ENCODE data around the gene CDKN2AIP. TPM values are rescaled to one million over a fixed set of nuclear protein-coding genes. Genes with fewer than 3 reads are reported as not detected.

The CDKN2AIP gene
- total and polyA plus RNA-seq, 7 experiments from 2014 or later, result 24.9 to 58.2 (median 44.4) TPM

DNA sequence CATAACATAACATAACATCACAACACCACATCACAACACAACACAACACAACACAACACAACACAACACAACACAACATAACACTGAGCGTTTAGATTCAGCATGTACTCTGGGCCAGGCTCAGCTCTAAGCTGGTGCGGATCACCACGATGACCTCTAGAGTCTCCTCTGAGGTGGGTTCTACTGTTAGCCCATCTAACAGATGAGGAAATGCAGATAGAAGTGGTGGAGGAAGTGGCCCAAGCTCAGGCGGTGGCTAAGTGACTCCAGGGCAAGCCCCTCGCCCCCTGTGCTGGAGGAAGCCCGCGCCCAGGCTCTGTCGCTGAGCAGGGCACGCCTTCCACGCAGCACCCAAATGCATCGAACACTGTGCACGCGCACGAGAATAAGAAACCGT is 45.3 kb upstream of the CDKN2AIP start:
- ChIA-PET CTCF (interaction anchor here (1.0 to 1.9 kb wide), 2 partner anchors 8 to 31 kb away, joined by 3 to 7 read pairs; no protein-coding TSS in a partner anchor), POLR2A (interaction anchor here (1.1 to 2.1 kb wide), 2 partner anchors 32 to 45 kb away, joined by 3 to 8 read pairs; partner anchors contain the start of gene CDKN2AIP)
- Mint-ChIP-seq H3K36me3 (no peaks in the 10 kb centered on the region), H3K27ac (peak overlapping the region in 4 of 9 donors; percentile 14 to 82 (median 70)), H3K4me1 (peaks cover 17 to 34% (median 28%) of the 10 kb centered on the region in 7 donors), H3K27me3 (peaks cover 0 to 43% (median 0%) of the 10 kb centered on the region in 5 donors), H3K4me3 (peak overlapping the region; percentile 86 to 93 (median 90)), H3K9me3 (no peaks in the 10 kb centered on the region)
- Histone ChIP-seq H3K27me3 (ENCODE audit: control insufficient read depth in 2 of 2, insufficient read depth in 2 of 2, low read length in 2 of 2) (no peaks in the 10 kb centered on the region), H3K4me1 (ENCODE audit: control insufficient read depth in 2 of 2, insufficient read depth in 2 of 2, low read length in 2 of 2) (peaks cover 0 to 6% of the 10 kb centered on the region in 2 donors), H3K4me3 (ENCODE audit: low read length) (peak overlapping the region; percentile 76), H3K27ac (ENCODE audit: low read depth, low read length) (no peak overlapping the region), H3K9me3 (ENCODE audit: control insufficient read depth in 2 of 3, low read length in 3 of 3) (no peaks in the 10 kb centered on the region), H3K36me3 (ENCODE audit: control insufficient read depth in 2 of 3, insufficient read depth in 3 of 3, low read length in 3 of 3) (no peaks in the 10 kb centered on the region)
- DNase-seq (no peak), ATAC-seq (peak; percentile 9)
- intact Hi-C loops (cut with micrococcal nuclease), result loop anchor here (2.0 to 10.0 kb wide), 8 partner anchors 37 to 482 kb away; partner anchors contain the start of genes CDKN2AIP (in 2 of the 2), DCTD (in 1 of the 2) and ING2 (in 1 of the 2)

DNA sequence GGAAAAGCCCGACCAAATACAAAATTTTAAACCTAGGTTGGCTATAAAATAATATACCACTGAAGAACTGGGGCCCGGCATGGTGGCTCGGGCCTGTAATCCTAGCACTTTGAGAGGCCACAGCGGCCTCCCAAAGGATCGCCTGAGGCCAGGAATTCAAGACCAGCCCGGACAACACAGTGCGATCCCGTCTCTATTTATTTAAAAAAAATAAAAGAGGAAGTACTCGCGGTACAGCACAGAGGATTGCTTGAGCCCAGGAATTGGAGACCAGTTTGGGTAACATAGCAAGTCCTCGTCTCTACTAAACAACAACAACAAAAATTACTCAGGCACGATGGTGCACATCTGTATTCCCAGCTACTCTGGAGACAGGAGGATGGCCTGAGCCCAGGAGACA is 44.8 kb upstream of the CDKN2AIP start:
- H3K27ac Mint-ChIP-seq, result peak overlapping the region in 1 of 9 donors; percentile 74

DNA sequence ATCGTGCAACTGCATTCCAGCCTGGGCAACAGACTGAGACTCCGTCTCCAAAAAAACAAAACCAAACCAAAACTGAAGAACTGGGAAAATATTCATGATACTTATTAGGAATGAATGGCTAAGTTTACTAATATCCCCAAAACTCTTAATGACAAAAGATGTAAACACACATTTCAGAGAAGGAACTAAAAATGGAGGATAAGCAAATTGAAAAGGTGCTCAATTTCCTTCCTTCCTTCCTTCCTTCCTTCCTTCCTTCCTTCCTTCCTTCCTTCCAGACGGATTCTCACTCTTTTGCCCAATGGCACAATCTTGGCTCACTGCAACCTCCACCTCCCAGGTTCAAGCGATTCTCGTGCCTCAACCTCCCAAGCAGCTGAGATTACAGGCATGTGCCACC is 44.4 kb upstream of the CDKN2AIP start:
- ChIA-PET CTCF (interaction anchor here (0.6 kb wide), 1 partner anchor 138 kb away, joined by 3 read pairs; no protein-coding TSS in a partner anchor), POLR2A (interaction anchor here (2.1 kb wide), 1 partner anchor 44 kb away, joined by 8 read pairs; the partner anchor contains the start of gene CDKN2AIP)
- Mint-ChIP-seq H3K36me3 (no peaks in the 10 kb centered on the region), H3K27ac (peak overlapping the region in 1 of 9 donors; percentile 74), H3K9me3 (no peaks in the 10 kb centered on the region), H3K27me3 (peaks cover 0 to 46% (median 0%) of the 10 kb centered on the region in 5 donors), H3K4me1 (peaks cover 20 to 37% (median 29%) of the 10 kb centered on the region in 7 donors), H3K4me3 (peak overlapping the region in 3 of 10 donors; percentile 45 to 60 (median 56))
- no peaks in the 10 kb centered on the region for H3K27me3 ChIP-seq (ENCODE audit: control insufficient read depth in 2 of 2, insufficient read depth in 2 of 2, low read length in 2 of 2)
- H3K4me1 ChIP-seq (ENCODE audit: control insufficient read depth in 2 of 2, insufficient read depth in 2 of 2, low read length in 2 of 2), result peaks cover 0 to 6% of the 10 kb centered on the region in 2 donors
- H3K4me3 ChIP-seq (ENCODE audit: low read length), result no peak overlapping the region
- H3K36me3 ChIP-seq (ENCODE audit: control insufficient read depth in 2 of 3, insufficient read depth in 3 of 3, low read length in 3 of 3), result no peaks in the 10 kb centered on the region
- no peak for DNase-seq
- ATAC-seq, result no peak
- no peaks in the 10 kb centered on the region for H3K9me3 ChIP-seq (ENCODE audit: control insufficient read depth in 2 of 3, low read length in 3 of 3)
- intact Hi-C loops (cut with micrococcal nuclease), result loop anchor here in 1 of 2 donors (10.0 kb wide), 1 partner anchor 295 kb away; no protein-coding TSS in a partner anchor
- H3K27ac ChIP-seq (ENCODE audit: low read depth, low read length), result no peak overlapping the region

More for the DNA sequence above, 44.8 kb upstream of the CDKN2AIP start:
- H3K9me3 ChIP-seq (ENCODE audit: control insufficient read depth in 2 of 3, low read length in 3 of 3), result no peaks in the 10 kb centered on the region
- peak overlapping the region in 1 of 10 donors; percentile 89 for H3K4me3 Mint-ChIP-seq
- no peak for DNase-seq
- H3K4me3 ChIP-seq (ENCODE audit: low read length), result no peak overlapping the region
- peaks cover 0 to 6% of the 10 kb centered on the region in 2 donors for H3K4me1 ChIP-seq (ENCODE audit: control insufficient read depth in 2 of 2, insufficient read depth in 2 of 2, low read length in 2 of 2)
- no peaks in the 10 kb centered on the region for H3K36me3 ChIP-seq (ENCODE audit: control insufficient read depth in 2 of 3, insufficient read depth in 3 of 3, low read length in 3 of 3)
- H3K27me3 ChIP-seq (ENCODE audit: control insufficient read depth in 2 of 2, insufficient read depth in 2 of 2, low read length in 2 of 2), result no peaks in the 10 kb centered on the region
- ChIA-PET POLR2A (interaction anchor here (1.1 to 2.1 kb wide), 2 partner anchors 31 to 45 kb away, joined by 3 to 8 read pairs; partner anchors contain the start of gene CDKN2AIP), CTCF (interaction anchor here (0.6 to 1.0 kb wide), 2 partner anchors 31 to 137 kb away, joined by 3 read pairs; no protein-coding TSS in a partner anchor)
- no peaks in the 10 kb centered on the region for H3K9me3 Mint-ChIP-seq
- peaks cover 0 to 45% (median 0%) of the 10 kb centered on the region in 5 donors for H3K27me3 Mint-ChIP-seq
- intact Hi-C loops (cut with micrococcal nuclease), result loop anchor here (2.0 to 10.0 kb wide), 9 partner anchors 37 to 483 kb away; partner anchors contain the start of genes CDKN2AIP (in 2 of the 2), DCTD (in 1 of the 2) and ING2 (in 1 of the 2)
- H3K27ac ChIP-seq (ENCODE audit: low read depth, low read length), result no peak overlapping the region
- H3K36me3 Mint-ChIP-seq, result no peaks in the 10 kb centered on the region
- peaks cover 18 to 35% (median 28%) of the 10 kb centered on the region in 7 donors for H3K4me1 Mint-ChIP-seq
- no peak for ATAC-seq

DNA sequence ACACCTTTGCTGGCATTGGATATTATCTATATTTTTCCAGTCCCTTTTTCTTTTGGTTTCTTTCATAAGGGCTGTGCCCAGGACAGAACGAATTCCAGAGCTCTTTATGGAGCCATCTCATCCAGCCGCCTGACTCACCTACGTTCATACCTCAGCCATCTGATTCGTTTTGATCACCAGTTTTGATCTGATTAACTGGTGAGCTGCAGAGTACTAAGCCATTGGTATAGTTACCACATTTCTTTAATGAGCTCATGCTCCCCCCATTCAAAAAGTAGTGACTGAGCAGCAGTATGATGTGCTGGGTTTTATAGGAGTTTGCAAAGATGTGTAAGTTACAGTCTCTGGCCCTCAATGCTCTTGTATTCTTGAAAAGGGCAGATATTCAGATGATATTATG is 43.0 kb upstream of the CDKN2AIP start:
- Histone ChIP-seq H3K4me3 (ENCODE audit: low read length) (no peak overlapping the region), H3K36me3 (ENCODE audit: control insufficient read depth in 2 of 3, insufficient read depth in 3 of 3, low read length in 3 of 3) (no peaks in the 10 kb centered on the region), H3K27me3 (ENCODE audit: control insufficient read depth in 2 of 2, insufficient read depth in 2 of 2, low read length in 2 of 2) (no peaks in the 10 kb centered on the region), H3K27ac (ENCODE audit: low read depth, low read length) (no peak overlapping the region), H3K4me1 (ENCODE audit: control insufficient read depth in 2 of 2, insufficient read depth in 2 of 2, low read length in 2 of 2) (peaks cover 0 to 6% of the 10 kb centered on the region in 2 donors), H3K9me3 (ENCODE audit: control insufficient read depth in 2 of 3, low read length in 3 of 3) (no peaks in the 10 kb centered on the region)
- peaks cover 0 to 46% (median 0%) of the 10 kb centered on the region in 5 donors for H3K27me3 Mint-ChIP-seq
- ATAC-seq, result no peak
- H3K27ac Mint-ChIP-seq, result peak overlapping the region in 1 of 9 donors; percentile 81
- peaks cover 18 to 36% (median 25%) of the 10 kb centered on the region in 7 donors for H3K4me1 Mint-ChIP-seq
- intact Hi-C loops (cut with micrococcal nuclease), result loop anchor here in 1 of 2 donors (10.0 kb wide), 1 partner anchor 297 kb away; no protein-coding TSS in a partner anchor
- H3K4me3 Mint-ChIP-seq, result no peak overlapping the region
- no peaks in the 10 kb centered on the region for H3K36me3 Mint-ChIP-seq
- CTCF ChIA-PET, result interaction anchor here (0.6 kb wide), 1 partner anchor 137 kb away, joined by 3 read pairs; no protein-coding TSS in a partner anchor
- DNase-seq, result no peak
- POLR2A ChIA-PET, result no interaction called here
- H3K9me3 Mint-ChIP-seq, result no peaks in the 10 kb centered on the region

DNA sequence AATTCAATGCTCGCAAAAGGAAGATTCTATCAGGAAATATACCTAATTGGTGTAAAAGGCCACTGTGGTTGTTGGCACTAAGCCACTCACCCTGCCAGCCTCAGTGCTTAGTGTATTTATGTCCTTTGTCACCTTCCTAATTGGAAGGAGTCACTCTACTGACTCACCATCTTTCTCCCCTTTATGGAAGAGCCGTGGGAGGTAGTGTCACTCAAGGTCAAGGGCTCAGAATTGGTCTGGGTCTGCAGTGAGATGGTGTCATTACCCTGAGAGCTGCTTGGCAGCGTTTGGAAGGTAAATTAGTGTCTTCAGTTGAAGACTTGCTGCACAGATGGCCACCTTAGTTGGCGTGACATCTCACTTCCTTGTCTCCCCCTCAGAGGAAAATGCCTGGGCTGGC is 41.7 kb upstream of the CDKN2AIP start:
- POLR2A ChIA-PET, result no interaction called here
- intact Hi-C loops (cut with micrococcal nuclease), result loop anchor here in 1 of 2 donors (10.0 kb wide), 1 partner anchor 298 kb away; no protein-coding TSS in a partner anchor
- peaks cover 0 to 6% of the 10 kb centered on the region in 2 donors for H3K4me1 ChIP-seq (ENCODE audit: control insufficient read depth in 2 of 2, insufficient read depth in 2 of 2, low read length in 2 of 2)
- no peaks in the 10 kb centered on the region for H3K36me3 Mint-ChIP-seq
- no peak for DNase-seq
- CTCF ChIA-PET, result no interaction called here
- peaks cover 0 to 39% (median 0%) of the 10 kb centered on the region in 5 donors for H3K27me3 Mint-ChIP-seq
- no peak overlapping the region for H3K4me3 Mint-ChIP-seq
- no peaks in the 10 kb centered on the region for H3K27me3 ChIP-seq (ENCODE audit: control insufficient read depth in 2 of 2, insufficient read depth in 2 of 2, low read length in 2 of 2)
- peaks cover 13 to 32% (median 21%) of the 10 kb centered on the region in 7 donors for H3K4me1 Mint-ChIP-seq
- H3K27ac ChIP-seq (ENCODE audit: low read depth, low read length), result no peak overlapping the region
- no peak overlapping the region for H3K4me3 ChIP-seq (ENCODE audit: low read length)
- H3K9me3 Mint-ChIP-seq, result no peaks in the 10 kb centered on the region
- H3K27ac Mint-ChIP-seq, result no peak overlapping the region
- ATAC-seq, result no peak
- no peaks in the 10 kb centered on the region for H3K9me3 ChIP-seq (ENCODE audit: control insufficient read depth in 2 of 3, low read length in 3 of 3)
- no peaks in the 10 kb centered on the region for H3K36me3 ChIP-seq (ENCODE audit: control insufficient read depth in 2 of 3, insufficient read depth in 3 of 3, low read length in 3 of 3)

DNA sequence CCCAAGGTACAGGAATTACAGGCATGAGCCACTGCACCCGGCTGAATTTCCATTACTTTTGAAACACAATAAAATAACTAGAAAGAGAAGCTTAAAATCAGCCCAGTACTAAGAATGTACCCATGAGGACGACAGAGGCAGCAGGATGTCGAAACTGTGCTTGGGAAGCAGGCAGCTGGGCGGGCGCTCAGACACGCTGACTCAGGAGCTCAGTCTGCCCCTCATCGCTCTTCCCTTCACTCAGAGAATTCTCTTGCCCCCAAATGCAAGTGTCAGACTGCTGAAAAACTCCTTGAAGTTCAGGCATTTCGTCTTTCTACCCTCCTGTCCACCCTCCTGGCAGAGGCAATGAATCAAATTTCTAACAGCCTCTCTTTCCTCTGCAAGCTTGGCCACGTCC is 41.0 kb upstream of the CDKN2AIP start:
- Mint-ChIP-seq H3K4me3 (no peak overlapping the region), H3K9me3 (no peaks in the 10 kb centered on the region), H3K27me3 (peaks cover 0 to 37% (median 0%) of the 10 kb centered on the region in 5 donors), H3K36me3 (no peaks in the 10 kb centered on the region), H3K4me1 (peaks cover 14 to 32% (median 24%) of the 10 kb centered on the region in 7 donors), H3K27ac (no peak overlapping the region)
- no peaks in the 10 kb centered on the region for H3K36me3 ChIP-seq (ENCODE audit: control insufficient read depth in 2 of 3, insufficient read depth in 3 of 3, low read length in 3 of 3)
- ATAC-seq, result no peak
- no peak overlapping the region for H3K4me3 ChIP-seq (ENCODE audit: low read length)
- no peaks in the 10 kb centered on the region for H3K9me3 ChIP-seq (ENCODE audit: control insufficient read depth in 2 of 3, low read length in 3 of 3)
- no peak for DNase-seq
- H3K27ac ChIP-seq (ENCODE audit: low read depth, low read length), result no peak overlapping the region
- no peaks in the 10 kb centered on the region for H3K4me1 ChIP-seq (ENCODE audit: control insufficient read depth in 2 of 2, insufficient read depth in 2 of 2, low read length in 2 of 2)
- H3K27me3 ChIP-seq (ENCODE audit: control insufficient read depth in 2 of 2, insufficient read depth in 2 of 2, low read length in 2 of 2), result no peaks in the 10 kb centered on the region
- ChIA-PET CTCF (no interaction called here), POLR2A (no interaction called here)
- intact Hi-C loops (cut with micrococcal nuclease), result loop anchor here in 1 of 2 donors (10.0 kb wide), 1 partner anchor 299 kb away; no protein-coding TSS in a partner anchor

All from naive thymus-derived CD4-positive, alpha-beta T cell (primary cell).